Stimulated activated CD8-positive, alpha-beta memory T cell treated with anti-CD3 and anti-CD28 coated beads, Interleukin-4, amount 100 ng/mL, for 48 hours (primary cell): Measurements from ENCODE around the gene MTCH1.

Source experiments
- DNase-seq: peaks from one replicate; pipeline ENCODE4 v3.0.0-alpha.2; 2020

Gene MTCH1

DNA sequence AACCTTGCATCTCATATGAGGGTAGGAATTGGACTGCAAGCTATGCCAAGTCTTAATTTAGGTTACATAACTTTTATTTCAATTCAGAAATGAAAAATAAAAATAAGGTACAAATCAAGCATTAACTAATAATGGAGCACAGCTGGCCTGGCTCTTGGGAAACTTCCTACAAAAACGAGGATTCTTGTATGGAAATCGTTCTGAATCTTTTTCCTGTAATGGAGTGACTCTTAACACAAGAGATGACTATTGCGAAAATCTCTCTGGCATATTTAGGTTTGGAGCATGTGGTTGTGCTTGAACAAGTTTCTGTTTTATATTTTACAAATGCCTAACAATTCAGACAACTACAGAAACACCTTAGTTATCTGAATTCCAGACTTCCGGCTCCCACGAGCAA is 65.5 kb downstream of the MTCH1 start:
- no peak for DNase-seq

DNA sequence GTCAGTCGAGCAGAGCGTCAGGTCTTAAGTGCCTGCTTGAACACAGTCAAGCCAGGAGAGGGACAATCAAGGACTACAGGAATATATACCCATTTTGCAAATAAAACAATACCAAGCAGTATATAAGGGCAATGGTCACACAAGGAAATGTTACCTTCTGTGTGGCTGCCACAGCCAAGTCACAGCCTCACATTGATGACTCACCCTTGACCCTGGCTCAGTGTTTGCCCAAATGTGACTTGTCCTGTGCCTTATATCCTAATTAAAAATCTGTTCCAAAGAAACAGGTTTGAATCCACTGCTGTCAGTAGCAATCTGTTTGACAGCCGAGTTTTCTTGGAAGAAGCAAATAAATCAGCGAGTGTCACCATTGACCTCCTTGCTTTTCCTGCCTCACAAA is 65.9 kb downstream of the MTCH1 start:
- DNase-seq: no peak
